Activated CD8-positive, alpha-beta memory T cell treated with anti-CD3 and anti-CD28 coated beads for 1 hour (primary cell): ENCODE data around the gene SETD1A.
A peak's percentile ranks its signal among the peaks of the same experiment; 100 is the strongest.

Experiments used
- DNase-seq, 2 donors: peaks; one replicate each; pipeline ENCODE4 v3.0.0-alpha.2; 2020; ENCODE audit warnings: low read depth in 1 of 2; ENCODE audit errors: extremely low read depth in 1 of 2

Gene SETD1A

GRCh38 chr16:30957456-30958174, at the start of gene SETD1A:
TSS of gene SETD1A (plus strand) at chr16:30957754. CDS start at chr16:30958732, 978 bp downstream.
- peak; percentile 96 to 97 for DNase-seq

DNA sequence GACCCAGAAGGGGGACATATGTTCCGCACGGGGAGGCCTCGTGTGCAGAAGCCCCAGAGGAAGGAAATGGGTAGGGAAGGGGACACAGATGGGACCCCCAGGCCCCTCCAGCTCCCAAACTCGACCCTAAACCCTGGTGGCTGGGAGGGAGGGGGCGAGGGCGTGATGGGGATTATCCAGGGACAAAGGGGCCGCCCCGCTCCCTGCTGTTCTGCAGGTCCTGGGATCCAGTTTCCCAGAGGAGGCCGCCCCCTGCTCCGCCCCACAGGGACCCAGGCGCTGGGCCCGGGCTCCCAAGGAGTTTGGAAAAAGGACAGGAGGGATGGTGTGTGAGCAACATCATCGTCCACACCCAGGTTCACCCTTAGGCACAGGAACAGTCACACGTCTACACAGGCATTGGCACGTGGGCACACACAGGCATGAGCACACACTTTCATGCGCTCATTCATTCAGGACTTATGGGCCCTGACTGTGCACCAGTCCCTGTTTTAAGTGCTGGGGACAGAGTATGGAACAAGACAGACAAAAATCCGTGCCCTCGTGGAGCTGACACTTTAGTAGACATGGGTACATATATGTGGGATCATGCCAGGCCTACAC, 47.0 kb upstream of the SETD1A start:
- no peak for DNase-seq

GRCh38 chr16:30912794-30913412, 44.7 kb upstream of the SETD1A start:
- no peak for DNase-seq

- no peak for DNase-seq
Measured at GRCh38 chr16:30914830-30915229, 42.7 kb upstream of the SETD1A start.

DNA sequence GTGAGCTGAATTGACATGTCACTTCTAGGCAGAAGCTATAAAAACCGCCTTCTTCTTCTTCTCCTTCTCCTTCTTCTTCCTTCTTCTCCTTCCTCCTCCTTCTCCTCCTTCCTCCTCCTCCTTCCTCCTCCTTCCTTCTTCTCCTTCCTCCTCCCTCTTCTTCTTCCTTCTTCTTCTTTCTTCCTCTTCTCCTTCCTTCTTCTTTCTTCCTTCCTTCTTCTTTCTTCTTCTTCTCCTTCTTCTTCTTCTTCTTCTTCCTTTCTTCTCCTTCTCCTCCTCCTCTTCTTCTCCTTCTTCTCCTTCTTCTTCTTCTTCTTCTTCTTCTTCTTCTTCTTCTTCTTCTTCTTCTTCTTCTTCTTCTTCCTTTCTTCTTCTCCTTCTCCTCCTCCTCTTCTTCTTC, 38.9 kb upstream of the SETD1A start:
- no peak for DNase-seq

DNA sequence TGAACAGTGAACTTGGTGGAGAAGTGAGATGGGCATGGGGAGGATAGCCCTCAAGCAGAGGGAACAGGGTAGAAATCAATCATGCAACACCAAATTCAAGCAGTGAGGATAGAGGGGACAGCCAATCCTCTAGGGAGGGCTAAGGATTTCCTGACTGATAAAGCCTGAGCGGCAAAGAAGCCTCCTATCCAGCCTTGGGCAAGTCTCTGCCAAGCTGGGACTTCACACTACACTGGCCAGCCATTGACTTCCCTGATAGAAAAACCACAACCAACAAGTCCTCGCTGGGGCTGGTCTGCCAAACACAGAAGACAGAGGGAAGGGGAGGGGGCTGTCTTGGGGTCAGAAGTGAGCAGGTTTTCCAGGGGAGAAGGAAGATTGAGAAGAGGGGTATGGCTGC, 36.7 kb upstream of the SETD1A start:
- no peak for DNase-seq

DNA sequence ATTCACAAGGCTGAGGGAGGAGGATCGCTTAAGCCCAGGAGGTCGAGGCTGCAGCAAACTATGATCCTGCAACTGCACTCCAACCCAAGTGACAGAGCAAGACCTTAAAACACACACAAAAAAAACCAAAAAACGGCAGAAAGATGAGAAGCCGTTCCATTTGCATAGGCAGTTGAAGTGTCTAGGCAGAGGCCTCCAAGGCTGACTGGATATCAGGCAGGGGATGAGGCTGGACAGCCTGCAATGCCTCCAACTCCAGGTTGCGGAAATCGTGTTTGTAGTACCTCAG, 36.2 kb upstream of the SETD1A start:
- no peak for DNase-seq

DNA sequence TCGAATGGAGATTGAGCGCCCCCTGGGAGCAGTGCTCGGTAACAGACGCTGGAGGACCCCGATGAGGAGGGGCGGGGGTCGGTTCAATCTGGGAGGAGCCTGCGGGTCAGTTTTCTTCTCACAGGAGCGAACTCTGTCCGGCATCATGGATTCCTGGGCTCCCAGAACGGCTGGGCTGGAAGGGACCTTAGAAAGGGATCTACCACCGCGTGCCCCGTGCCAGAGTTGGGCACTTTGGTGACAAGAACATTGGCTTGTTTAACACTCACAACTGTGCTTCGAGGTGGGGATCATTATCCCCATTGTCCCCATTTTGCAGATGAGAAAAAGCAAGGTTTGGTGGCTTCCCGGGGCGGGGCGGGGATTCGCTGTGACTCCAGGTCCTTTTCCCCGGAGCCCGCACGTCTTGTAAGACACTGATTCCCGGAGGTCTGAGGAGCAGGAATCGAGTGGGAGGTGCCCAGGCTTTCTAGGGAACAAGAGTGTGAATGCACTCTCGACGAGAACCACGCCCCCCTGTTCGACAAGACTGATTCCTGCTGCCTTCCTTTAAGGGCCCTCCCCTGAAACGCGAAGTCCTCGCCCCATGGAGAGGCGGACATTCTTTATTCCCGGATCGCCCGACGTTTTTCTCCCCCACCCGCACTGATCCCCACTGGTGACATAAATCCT, 35.7 kb upstream of the SETD1A start:
- peak; percentile 74 to 79 for DNase-seq

GRCh38 chr16:30922420-30922959, 35.1 kb upstream of the SETD1A start:
- DNase-seq, result peak; percentile 96 to 98

DNA sequence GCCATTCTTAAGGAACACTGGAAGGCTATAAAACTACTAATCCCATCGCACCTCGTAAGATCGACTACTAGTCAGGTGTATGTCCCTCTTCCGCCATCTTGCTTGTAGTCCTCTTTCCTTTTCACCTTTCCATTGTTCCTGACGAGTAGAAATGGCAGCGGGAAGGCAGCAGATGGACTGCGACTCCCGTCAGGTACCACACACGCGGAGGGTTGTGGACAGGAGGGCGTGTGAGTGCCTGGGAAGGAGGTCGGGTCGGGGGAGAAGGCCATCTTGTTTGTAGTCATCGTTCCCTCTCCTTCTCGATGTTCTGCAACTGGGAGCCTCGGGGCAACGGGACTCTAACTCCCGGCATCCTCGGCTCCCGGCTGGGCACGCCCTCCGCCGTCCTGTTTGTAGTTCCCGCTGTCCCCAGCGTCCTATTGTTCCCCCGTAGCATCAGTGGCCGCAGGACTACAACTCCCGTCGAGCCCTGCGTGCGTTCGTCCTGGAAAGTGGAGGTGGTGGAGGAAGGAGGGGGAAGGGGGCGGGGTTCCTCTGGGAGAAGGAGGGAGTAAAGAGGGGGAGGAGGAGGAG, 34.5 kb upstream of the SETD1A start:
- DNase-seq, result peak; percentile 86 to 92

DNA sequence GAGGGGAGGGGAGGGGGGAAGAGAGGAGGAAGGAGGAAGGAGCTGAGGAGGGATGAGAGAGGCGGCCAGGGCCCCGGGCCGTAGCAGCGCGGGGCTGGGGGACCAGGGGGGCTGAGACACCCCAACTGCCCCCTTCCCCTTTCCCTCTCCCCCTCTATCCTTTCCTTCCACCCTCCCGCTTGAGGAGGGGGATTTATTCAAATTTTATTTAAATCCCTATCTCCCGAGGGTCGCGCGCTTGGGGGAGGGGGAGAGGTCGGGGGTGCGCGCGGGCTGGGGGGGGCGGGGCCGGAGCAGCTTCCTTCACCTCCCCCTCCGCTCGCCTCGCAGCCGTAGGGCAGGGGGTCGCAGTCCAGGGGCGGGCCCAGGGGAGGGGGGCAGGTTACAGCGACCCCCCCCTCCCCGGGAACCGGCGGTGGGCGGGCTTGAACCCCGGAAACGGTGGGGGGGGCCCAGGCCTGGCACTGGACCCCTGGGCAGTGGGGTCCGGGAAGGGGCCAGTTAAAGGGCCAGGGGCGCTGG, 33.9 kb upstream of the SETD1A start, which contains the start of gene FBXL19:
TSS of gene FBXL19 (plus strand) at position 19 of the 522 bp plus-strand sequence. CDS start 2,183 bp downstream, outside the sequence.
- DNase-seq, result no peak

GRCh38 chr16:30924076-30924912, 33.3 kb upstream of the SETD1A start:
- DNase-seq, result no peak

GRCh38 chr16:30924913-30925631, 32.5 kb upstream of the SETD1A start:
- no peak for DNase-seq

DNA sequence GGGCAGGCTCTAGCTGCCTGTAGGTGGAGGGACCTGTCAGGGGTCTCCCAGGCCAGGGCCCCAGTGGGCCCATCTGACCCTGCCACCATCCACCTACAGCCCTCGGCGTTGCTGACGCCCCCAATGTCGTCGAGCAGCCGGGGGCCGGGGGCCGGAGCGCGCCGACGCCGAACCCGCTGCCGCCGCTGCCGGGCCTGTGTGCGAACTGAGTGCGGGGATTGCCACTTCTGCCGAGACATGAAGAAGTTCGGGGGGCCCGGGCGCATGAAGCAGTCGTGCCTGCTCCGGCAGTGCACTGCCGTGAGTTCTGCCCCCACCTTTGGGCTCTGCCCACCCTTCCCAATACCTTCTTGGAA, 31.9 kb upstream of the SETD1A start:
- DNase-seq, result no peak

GRCh38 chr16:30925995-30926811, 31.4 kb upstream of the SETD1A start:
- no peak for DNase-seq

DNA sequence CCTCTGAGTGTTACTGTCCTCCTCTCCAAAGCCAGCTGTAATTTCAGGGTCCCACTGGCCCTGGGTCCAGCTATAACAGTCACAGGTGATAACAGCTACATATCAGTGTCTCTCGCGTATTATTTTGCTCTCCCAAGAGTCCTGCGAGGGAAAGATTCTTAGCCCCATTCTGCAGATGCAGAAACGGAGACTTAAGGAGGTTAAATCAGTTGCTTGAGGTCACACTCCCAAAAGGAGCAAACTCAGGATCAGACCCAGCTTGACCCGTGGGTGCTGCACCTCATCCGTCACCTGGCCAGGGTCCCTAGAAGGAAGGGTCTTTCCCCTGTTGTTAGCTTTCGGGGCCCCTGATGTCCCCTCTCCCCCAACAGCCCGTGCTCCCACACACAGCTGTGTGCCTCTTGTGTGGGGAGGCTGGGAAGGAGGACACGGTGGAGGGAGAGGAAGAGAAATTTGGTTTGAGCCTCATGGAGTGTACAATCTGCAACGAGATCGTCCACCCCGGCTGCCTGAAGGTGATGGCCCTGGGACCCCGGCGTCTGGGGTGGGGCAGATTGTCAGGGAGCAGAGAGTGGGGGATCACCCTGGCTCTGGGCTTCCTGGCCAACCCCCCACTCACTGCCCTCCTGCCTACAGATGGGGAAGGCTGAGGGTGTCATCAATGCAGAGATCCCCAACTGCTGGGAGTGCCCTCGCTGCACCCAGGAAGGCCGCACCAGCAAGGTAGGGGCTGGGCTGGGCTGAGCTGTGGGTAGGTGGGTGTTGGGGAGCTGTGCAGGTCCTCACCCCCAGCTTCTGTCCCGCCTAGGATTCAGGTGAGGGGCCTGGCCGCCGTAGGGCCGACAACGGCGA, 30.4 kb upstream of the SETD1A start:
- DNase-seq, result no peak

- no peak for DNase-seq
Measured at GRCh38 chr16:30927789-30928378, 29.7 kb upstream of the SETD1A start.
